NB4 (cell line): ENCODE data around the gene TSHZ2.
"Not testable (repeated sequence)": the region's sequence is repeated elsewhere in the genome, so short reads cannot be mapped to it uniquely, and the experiment has no call there.

ENCODE experiments used
- CTCF ChIP-seq: IDR thresholded peaks from one replicate; pipeline ENCODE4 v1.5.1; 2012; ENCODE audit warnings: low read depth, low read length
- POLR2A ChIP-seq: IDR thresholded peaks from 2 replicates; pipeline ENCODE4 v1.6.1; 2011; ENCODE audit warnings: mild to moderate bottlenecking; ENCODE audit not compliant: insufficient read length; ENCODE audit errors: extremely low read depth

GRCh38 chr20:53089851-53090250, 117.7 kb downstream of the TSHZ2 start:
- TF ChIP-seq POLR2A, CTCF: not testable (repeated sequence)
